CD14-positive monocyte (primary cell): ENCODE results near the gene DLGAP4. TPM values are rescaled to one million over a fixed set of nuclear protein-coding genes. Genes with fewer than 3 reads are reported as not detected.

Source experiments
- DNase-seq, 3 donors: peaks; one replicate each; pipeline ENCODE4 v3.0.0-alpha.2; 2011 to 2022
- H2AFZ ChIP-seq: 2 replicates; pipeline ENCODE4 v1.6.0; 2012; ENCODE audit warnings: mild to moderate bottlenecking, low read depth, low read length, inconsistent platforms; ENCODE audit not compliant: insufficient read depth, poor library complexity, severe bottlenecking
- H3K27ac ChIP-seq, 2 donors: 1 replicate in 1 of 2; 2 replicates in 1 of 2; pipeline ENCODE4 v1.5.1; 2012 to 2013; ENCODE audit warnings: low read length in 2 of 2, control low read depth in 1 of 2, inconsistent platforms in 1 of 2, low read depth in 1 of 2, mild to moderate bottlenecking in 1 of 2
- H3K27me3 ChIP-seq, 2 donors: one replicate each; pipeline versions ENCODE4 v1.6.0 to v1.6.1; 2011 to 2013; ENCODE audit warnings: low read length in 2 of 2; ENCODE audit not compliant: control insufficient read depth in 2 of 2, insufficient read depth in 2 of 2
- H3K36me3 ChIP-seq, 2 donors: replicated peaks in 1 of 2; 1 replicate in 1 of 2; 2 replicates in 1 of 2; pipeline versions ENCODE4 v1.5.1 to v1.6.1; 2012 to 2013; ENCODE audit warnings: low read length in 2 of 2, control low read depth in 1 of 2, inconsistent platforms in 1 of 2, mild to moderate bottlenecking in 1 of 2; ENCODE audit not compliant: insufficient read depth in 2 of 2, control insufficient read depth in 1 of 2
- H3K4me1 ChIP-seq, 2 donors: 1 replicate in 1 of 2; 2 replicates in 1 of 2; pipeline versions ENCODE4 v1.5.1 to v1.6.1; 2012 to 2013; ENCODE audit warnings: low read length in 2 of 2, control low read depth in 1 of 2, inconsistent platforms in 1 of 2, mild to moderate bottlenecking in 1 of 2, moderate library complexity in 1 of 2; ENCODE audit not compliant: insufficient read depth in 2 of 2, control insufficient read depth in 1 of 2
- H3K4me2 ChIP-seq: replicated peaks from 2 replicates; pipeline ENCODE3; 2012; ENCODE audit warnings: low read length, moderate library complexity, mild to moderate bottlenecking; ENCODE audit not compliant: poor library complexity, severe bottlenecking; ENCODE audit errors: extremely low read depth
- H3K4me3 ChIP-seq, 3 experiments: fragments of 200-600 bp in 1 of 3; sonication (generic) in 1 of 3; replicated peaks in 1 of 3; 1 replicate in 2 of 3; 2 replicates in 1 of 3; pipeline ENCODE4 v1.5.1; 2011 to 2013; ENCODE audit warnings: low read length in 3 of 3, mild to moderate bottlenecking in 3 of 3, control low read depth in 2 of 3, low read depth in 2 of 3, inconsistent platforms in 1 of 3, moderate library complexity in 1 of 3
- H3K79me2 ChIP-seq: 2 replicates; pipeline ENCODE4 v1.6.0; 2012; ENCODE audit warnings: mild to moderate bottlenecking, control low read depth, inconsistent platforms, low read length, moderate library complexity; ENCODE audit not compliant: insufficient read depth
- H3K9ac ChIP-seq: 2 replicates; pipeline ENCODE4 v1.6.0; 2017; ENCODE audit warnings: low read length, mild to moderate bottlenecking; ENCODE audit not compliant: insufficient read depth, poor library complexity, severe bottlenecking
- H3K9me3 ChIP-seq, 2 donors: replicated peaks in 1 of 2; 1 replicate in 1 of 2; 2 replicates in 1 of 2; pipeline versions ENCODE4 v1.5.1 to v1.6.1; 2012 to 2013; ENCODE audit warnings: low read length in 2 of 2, control low read depth in 1 of 2; ENCODE audit not compliant: control insufficient read depth in 1 of 2, insufficient read depth in 1 of 2
- H4K20me1 ChIP-seq: 2 replicates; pipeline ENCODE4 v1.6.0; 2012; ENCODE audit warnings: mild to moderate bottlenecking, low read length, control low read depth, moderate library complexity; ENCODE audit not compliant: insufficient read depth
- H3K27ac Mint-ChIP-seq, 7 donors: one replicate each; pipeline ENCODE4 v1.8.0; 2020; ENCODE audit warnings: mild to moderate bottlenecking in 7 of 7, mixed read lengths in 7 of 7, moderate library complexity in 6 of 7, inconsistent platforms in 2 of 7
- H3K27me3 Mint-ChIP-seq, 3 donors: one replicate each; pipeline ENCODE4 v1.8.0; 2021 to 2022; ENCODE audit warnings: low read depth in 3 of 3, mild to moderate bottlenecking in 3 of 3, mixed read lengths in 3 of 3, moderate library complexity in 3 of 3, inconsistent platforms in 1 of 3
- H3K36me3 Mint-ChIP-seq, 2 donors: one replicate each; pipeline ENCODE4 v1.8.0; 2020; ENCODE audit warnings: mixed read lengths in 2 of 2, inconsistent platforms in 1 of 2, mild to moderate bottlenecking in 1 of 2
- H3K4me1 Mint-ChIP-seq: one replicate; pipeline ENCODE4 v1.8.0; 2020; ENCODE audit warnings: mild to moderate bottlenecking, mixed read lengths
- H3K4me3 Mint-ChIP-seq, 2 donors: one replicate each; pipeline ENCODE4 v1.8.0; 2020; ENCODE audit warnings: mild to moderate bottlenecking in 2 of 2, mixed read lengths in 2 of 2, moderate library complexity in 1 of 2
- H3K9me3 Mint-ChIP-seq, 7 donors: one replicate each; pipeline ENCODE4 v1.8.0; 2020 to 2022; ENCODE audit warnings: mixed read lengths in 7 of 7, mild to moderate bottlenecking in 6 of 7, moderate library complexity in 6 of 7, inconsistent platforms in 2 of 7
- WGBS: methylation state at CpG from one replicate; pipeline ENCODE4 v1.1.5; 2013; ENCODE audit warnings: missing lambda C conversion rate; ENCODE audit not compliant: insufficient coverage; 5-methylcytosine and 5-hydroxymethylcytosine counted together
- intact Hi-C, 2 donors: fragments of 100-400 bp; cut with micrococcal nuclease; formaldehyde crosslinking; loops; one replicate each; pipeline versions ENCODE4 v1.15.0 to v1.15.1; 2023
- polyA plus RNA-seq, 3 donors: library from polyadenylated mRNA; depleted of rRNA in 1 of 3; unstranded in 2 of 3; stranded (reverse) in 1 of 3; fragments of 300-500 nt in 2 of 3; fragments of >200 nt in 1 of 3; fragmentation: Illumina TruSeq in 2 of 3; gene quantifications; 1 replicate in 2 of 3; 2 replicates in 1 of 3; pipeline ENCODE4 v1.2.3, GENCODE V29; 2012 to 2021
- TF ChIP-seq, protein P1 (sequence below): fragments of 200-600 bp; IDR thresholded peaks from one replicate; pipeline ENCODE4 v1.8.0; 2022; ENCODE audit warnings: antibody characterized with exemption, mild to moderate bottlenecking

Gene DLGAP4
- polyA plus RNA-seq, 3 donors: 9.9 to 52.7 (median 17.6) TPM

DNA sequence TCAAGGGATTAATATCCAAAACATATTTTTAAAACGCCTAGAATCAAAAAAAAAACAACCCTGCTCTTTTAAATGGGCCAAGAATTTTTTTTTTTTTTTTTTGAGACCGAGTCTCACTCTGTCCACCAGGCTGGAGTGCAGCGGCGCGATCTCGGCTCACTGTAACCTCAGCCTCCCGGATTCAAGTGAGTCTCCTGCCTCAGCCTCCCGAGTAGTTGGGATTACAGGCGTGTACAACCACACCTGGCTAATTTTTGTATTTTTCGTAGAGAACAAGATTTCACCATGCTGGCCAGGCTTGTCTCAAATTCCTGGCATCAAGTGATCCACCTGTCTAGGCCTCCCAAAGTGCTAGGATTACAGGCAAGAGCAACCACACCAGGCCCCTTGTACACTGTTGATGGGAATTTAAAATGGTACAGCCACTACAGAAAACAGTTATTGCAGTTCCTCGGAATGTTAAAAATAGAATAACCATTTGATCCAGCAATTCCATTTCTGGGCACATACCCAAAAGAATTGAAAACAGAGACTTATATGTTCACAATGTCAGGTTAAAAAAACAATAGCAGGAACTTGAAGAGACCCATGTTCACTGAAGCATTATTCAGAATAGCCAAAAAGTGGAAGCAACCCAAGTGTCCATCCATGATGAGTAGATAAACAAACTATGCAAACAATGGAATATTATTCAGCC lies 232.0 kb downstream of the DLGAP4 start:
- H3K4me1 ChIP-seq: peaks cover 9 to 13% of the 10 kb centered on the region in 2 donors
- Mint-ChIP-seq H3K27me3 (peaks cover 3 to 8% (median 4%) of the 10 kb centered on the region in 3 donors), H3K4me1 (peaks cover 1% of the 10 kb centered on the region), H3K4me3 (no peak overlapping the region), H3K27ac (no peak overlapping the region), H3K36me3 (no peaks in the 10 kb centered on the region), H3K9me3 (peaks cover 0 to 1% (median 0%) of the 10 kb centered on the region in 7 donors)
- intact Hi-C loops: no loop called here
- no peaks in the 10 kb centered on the region for H4K20me1 ChIP-seq
- no peaks in the 10 kb centered on the region for H3K36me3 ChIP-seq
- H3K27me3 ChIP-seq: no peaks in the 10 kb centered on the region
- H3K9ac ChIP-seq: no peak overlapping the region
- H3K4me3 ChIP-seq: no peak overlapping the region
- no peak for DNase-seq
- no peak overlapping the region for H3K27ac ChIP-seq
- no peak overlapping the region for H3K4me2 ChIP-seq
- no peaks in the 10 kb centered on the region for H3K79me2 ChIP-seq
- 99% methylated on average over 9 of the region's 11 CpGs for WGBS
- no peak overlapping the region for H2AFZ ChIP-seq
- H3K9me3 ChIP-seq: no peaks in the 10 kb centered on the region
- TF ChIP-seq, protein P1, sequence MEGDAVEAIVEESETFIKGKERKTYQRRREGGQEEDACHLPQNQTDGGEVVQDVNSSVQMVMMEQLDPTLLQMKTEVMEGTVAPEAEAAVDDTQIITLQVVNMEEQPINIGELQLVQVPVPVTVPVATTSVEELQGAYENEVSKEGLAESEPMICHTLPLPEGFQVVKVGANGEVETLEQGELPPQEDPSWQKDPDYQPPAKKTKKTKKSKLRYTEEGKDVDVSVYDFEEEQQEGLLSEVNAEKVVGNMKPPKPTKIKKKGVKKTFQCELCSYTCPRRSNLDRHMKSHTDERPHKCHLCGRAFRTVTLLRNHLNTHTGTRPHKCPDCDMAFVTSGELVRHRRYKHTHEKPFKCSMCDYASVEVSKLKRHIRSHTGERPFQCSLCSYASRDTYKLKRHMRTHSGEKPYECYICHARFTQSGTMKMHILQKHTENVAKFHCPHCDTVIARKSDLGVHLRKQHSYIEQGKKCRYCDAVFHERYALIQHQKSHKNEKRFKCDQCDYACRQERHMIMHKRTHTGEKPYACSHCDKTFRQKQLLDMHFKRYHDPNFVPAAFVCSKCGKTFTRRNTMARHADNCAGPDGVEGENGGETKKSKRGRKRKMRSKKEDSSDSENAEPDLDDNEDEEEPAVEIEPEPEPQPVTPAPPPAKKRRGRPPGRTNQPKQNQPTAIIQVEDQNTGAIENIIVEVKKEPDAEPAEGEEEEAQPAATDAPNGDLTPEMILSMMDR: no peak

DNA sequence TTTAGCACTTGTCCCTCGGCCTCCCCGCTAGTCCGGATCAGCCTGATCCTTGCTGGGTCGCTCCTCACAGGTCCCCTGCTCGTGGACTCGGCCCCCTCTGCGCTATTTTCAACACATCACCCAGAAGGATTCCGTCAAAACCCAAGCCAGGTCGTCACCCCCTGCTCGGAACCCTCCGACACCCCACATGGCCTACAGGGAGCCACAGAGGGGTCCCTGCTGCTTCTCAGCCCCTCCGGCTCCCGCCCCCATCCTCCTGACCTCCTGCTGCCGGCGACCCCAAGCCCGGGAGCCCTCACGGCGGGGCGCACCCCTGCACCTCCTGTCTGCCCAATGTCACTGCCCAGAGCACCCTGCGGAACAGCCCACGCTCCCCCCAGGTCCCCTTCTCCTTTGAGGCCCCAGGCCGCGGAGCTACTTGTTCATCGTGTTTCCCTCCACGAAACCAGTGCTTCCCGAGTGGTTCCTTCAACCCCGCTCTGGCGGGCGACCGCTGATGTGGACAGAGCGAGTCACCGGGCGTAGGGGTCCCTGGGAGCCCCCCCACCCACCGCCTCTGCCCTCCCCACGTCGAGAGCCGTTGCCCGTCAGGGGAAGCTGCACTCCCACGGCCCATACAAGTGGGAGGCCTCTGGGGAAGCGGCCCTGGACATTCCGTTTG lies 234.5 kb downstream of the DLGAP4 start:
- H3K27me3 Mint-ChIP-seq: peaks cover 4 to 7% (median 5%) of the 10 kb centered on the region in 3 donors
- peaks cover 1% of the 10 kb centered on the region for H3K4me1 Mint-ChIP-seq
- intact Hi-C loops: loop anchor here in 1 of 2 donors (10.0 kb wide), 1 partner anchor 344 kb away; no protein-coding TSS in a partner anchor
- H3K4me2 ChIP-seq: peak overlapping the region; percentile 77
- no peaks in the 10 kb centered on the region for H3K36me3 ChIP-seq
- no peaks in the 10 kb centered on the region for H3K27me3 ChIP-seq
- no peak for DNase-seq
- H3K27ac ChIP-seq: no peak overlapping the region
- TF ChIP-seq, protein P1: no peak
- H3K9ac ChIP-seq: peak overlapping the region; percentile 62
- no peaks in the 10 kb centered on the region for H3K9me3 ChIP-seq
- H3K79me2 ChIP-seq: no peaks in the 10 kb centered on the region
- peak overlapping the region; percentile 39 to 57 for H3K4me3 Mint-ChIP-seq
- no peaks in the 10 kb centered on the region for H4K20me1 ChIP-seq
- peak overlapping the region in 1 of 3 experiments; percentile 68 for H3K4me3 ChIP-seq
- no peak overlapping the region for H3K27ac Mint-ChIP-seq
- H2AFZ ChIP-seq: peak overlapping the region; percentile 89
- peaks cover 9 to 13% of the 10 kb centered on the region in 2 donors for H3K4me1 ChIP-seq
- no peaks in the 10 kb centered on the region for H3K36me3 Mint-ChIP-seq
- 61% methylated on average over 32 of the region's 41 CpGs for WGBS
- peaks cover 0 to 1% (median 0%) of the 10 kb centered on the region in 7 donors for H3K9me3 Mint-ChIP-seq
